GM18873 (cell line): ENCODE results near the gene AGTPBP1.
"Not testable (repeated sequence)": the region's sequence is repeated elsewhere in the genome, so short reads cannot be mapped to it uniquely, and the experiment has no call there.

Experiments
- ATAC-seq: cut with Tn5 transposase; IDR thresholded peaks from one replicate; pipeline ENCODE4 v1.9.1; 2021; ENCODE audit warnings: mild to moderate bottlenecking, moderate library complexity, moderate number of reproducible peaks; ENCODE audit not compliant: unreplicated experiment, low FRiP score

The AGTPBP1 gene

GRCh38 chr9:85640425-85640824 lies 101.3 kb downstream of the AGTPBP1 start:
- no peak for ATAC-seq

- ATAC-seq, result no peak
These were observed 102.0 kb downstream of the AGTPBP1 start for GRCh38 chr9:85639675-85640186.

- ATAC-seq, result no peak
These were observed 109.9 kb downstream of the AGTPBP1 start for GRCh38 chr9:85631809-85632208.

GRCh38 chr9:85630676-85631075 lies 111.1 kb downstream of the AGTPBP1 start:
- no peak for ATAC-seq

- no peak for ATAC-seq
These were observed 124.5 kb downstream of the AGTPBP1 start for GRCh38 chr9:85617141-85617670.

- no peak for ATAC-seq
These were observed 126.0 kb downstream of the AGTPBP1 start for GRCh38 chr9:85615792-85616191.

- ATAC-seq, result no peak
These were observed 131.5 kb downstream of the AGTPBP1 start for GRCh38 chr9:85610074-85610860.

- ATAC-seq, result no peak
These were observed 135.8 kb downstream of the AGTPBP1 start for GRCh38 chr9:85605905-85606304.

- no peak for ATAC-seq
These were observed 137.8 kb downstream of the AGTPBP1 start for GRCh38 chr9:85603936-85604335.

- ATAC-seq, result no peak
These were observed 139.0 kb downstream of the AGTPBP1 start for GRCh38 chr9:85602742-85603141.

GRCh38 chr9:85600675-85601263 lies 141.0 kb downstream of the AGTPBP1 start:
- no peak for ATAC-seq

GRCh38 chr9:85599540-85600105 lies 142.1 kb downstream of the AGTPBP1 start:
- no peak for ATAC-seq

GRCh38 chr9:85594316-85594715 lies 147.4 kb downstream of the AGTPBP1 start:
- ATAC-seq, result no peak

- no peak for ATAC-seq
These were observed 155.1 kb downstream of the AGTPBP1 start for GRCh38 chr9:85586684-85587083.

GRCh38 chr9:85577353-85577952 lies 164.3 kb downstream of the AGTPBP1 start:
- ATAC-seq, result no peak

- no peak for ATAC-seq
These were observed 165.9 kb downstream of the AGTPBP1 start for GRCh38 chr9:85575868-85576267.

- ATAC-seq, result not testable (repeated sequence)
These were observed 168.2 kb downstream of the AGTPBP1 start for GRCh38 chr9:85573546-85573945.

GRCh38 chr9:85572917-85573316 lies 168.8 kb downstream of the AGTPBP1 start:
- ATAC-seq, result not testable (repeated sequence)

GRCh38 chr9:85569988-85570387 lies 171.8 kb downstream of the AGTPBP1 start:
- ATAC-seq, result no peak

GRCh38 chr9:85559526-85559925 lies 182.2 kb downstream of the AGTPBP1 start:
- ATAC-seq, result no peak

GRCh38 chr9:85554349-85554748 lies 187.4 kb downstream of the AGTPBP1 start:
- ATAC-seq, result no peak
